ENCODE results near the gene CPA5. TPM values are rescaled to one million over a fixed set of nuclear protein-coding genes. Genes with fewer than 3 reads are reported as not detected.

Gene CPA5
- total RNA-seq, 2 donors from 2014 or later, result not detected

- DNase-seq (no peak), ATAC-seq (no peak)
- 81 to 96% methylated on average over 10 of the region's 10 CpGs for WGBS, 2 donors
- Histone ChIP-seq H3K27me3 (no peaks in the 10 kb centered on the region), H3K27ac (no peak overlapping the region), H3K4me1 (no peaks in the 10 kb centered on the region), H3K9me3 (no peaks in the 10 kb centered on the region), H3K4me3 (no peak overlapping the region), H3K36me3 (replicated peaks in 1 of 2; ENCODE audit: insufficient read depth in 1 of 2, low read depth in 2 of 2) (no peaks in the 10 kb centered on the region)
- TF ChIP-seq CTCF (IDR thresholded peaks at IDR 0.05) (no peak), POLR2A (IDR thresholded peaks at IDR 0.05) (no peak)
- intact Hi-C loops (cut with DNase I), result loop anchor here (10.0 kb wide), 1 partner anchor 52 kb away; the partner anchor contains the start of gene CPA4
Observed at GRCh38 chr7:130346177-130346905, 1.7 kb downstream of the CPA5 start.

- DNase-seq, result no peak
- Histone ChIP-seq H3K4me3 (no peak overlapping the region), H3K27me3 (no peaks in the 10 kb centered on the region), H3K9me3 (no peaks in the 10 kb centered on the region), H3K4me1 (no peaks in the 10 kb centered on the region), H3K36me3 (replicated peaks in 1 of 2; ENCODE audit: insufficient read depth in 1 of 2, low read depth in 2 of 2) (no peaks in the 10 kb centered on the region), H3K27ac (no peak overlapping the region)
- TF ChIP-seq POLR2A (IDR thresholded peaks at IDR 0.05) (no peak), CTCF (IDR thresholded peaks at IDR 0.05) (no peak)
- no peak for ATAC-seq
- WGBS, 2 donors, result 83 to 89% methylated on average over 11 of the region's 12 CpGs
- intact Hi-C loops (cut with DNase I), result loop anchor here (10.0 kb wide), 1 partner anchor 52 kb away; the partner anchor contains the start of gene CPA4
Observed at GRCh38 chr7:130346941-130347340, 2.3 kb downstream of the CPA5 start.

- Histone ChIP-seq H3K4me1 (no peaks in the 10 kb centered on the region), H3K4me3 (no peak overlapping the region), H3K9me3 (no peaks in the 10 kb centered on the region), H3K27me3 (no peaks in the 10 kb centered on the region), H3K36me3 (replicated peaks in 1 of 2; ENCODE audit: insufficient read depth in 1 of 2, low read depth in 2 of 2) (no peaks in the 10 kb centered on the region), H3K27ac (no peak overlapping the region)
- intact Hi-C loops (cut with DNase I), result loop anchor here (10.0 kb wide), 1 partner anchor 55 kb away; the partner anchor contains the start of gene CPA4
- ATAC-seq (no peak), DNase-seq (no peak)
- TF ChIP-seq POLR2A (IDR thresholded peaks at IDR 0.05) (no peak), CTCF (IDR thresholded peaks at IDR 0.05) (no peak)
- WGBS, 2 donors, result 78 to 82% methylated on average over 15 to 16 of the region's 16 CpGs
Observed at GRCh38 chr7:130349911-130350782, 5.5 kb downstream of the CPA5 start.

GRCh38 chr7:130350945-130351790, 6.6 kb downstream of the CPA5 start:
- DNase-seq (no peak), ATAC-seq (no peak)
- TF ChIP-seq CTCF (IDR thresholded peaks at IDR 0.05) (no peak), POLR2A (IDR thresholded peaks at IDR 0.05) (no peak)
- 69 to 77% methylated on average over 15 to 20 of the region's 20 CpGs for WGBS, 2 donors
- H3K4me1 ChIP-seq, result peaks cover 3% of the 10 kb centered on the region
- no peak overlapping the region for H3K27ac ChIP-seq
- intact Hi-C loops (cut with DNase I), result no loop called here
- H3K27me3 ChIP-seq, result no peaks in the 10 kb centered on the region
- no peak overlapping the region for H3K4me3 ChIP-seq
- H3K36me3 ChIP-seq (replicated peaks in 1 of 2; ENCODE audit: insufficient read depth in 1 of 2, low read depth in 2 of 2), result no peaks in the 10 kb centered on the region
- no peaks in the 10 kb centered on the region for H3K9me3 ChIP-seq

All from body of pancreas (tissue), 4 donors.